ENCODE data around the gene IL24.

The IL24 gene

GRCh38 chr1:206930210-206930798 lies 33.1 kb downstream of the IL24 start:
- TF ChIP-seq EZH2 (IDR thresholded peaks at IDR 0.05): no peak
- no peak for TF ChIP-seq FOXP2 (optimal IDR thresholded peaks at IDR 0.05; ENCODE audit: control extremely low read depth, extremely low read length, insufficient read depth)
- no peak for TF ChIP-seq POLR2AphosphoS5 (IDR thresholded peaks at IDR 0.05; ENCODE audit: borderline replicate concordance, low read depth, low read length)
- Histone ChIP-seq H3K36me3 (ENCODE audit: insufficient read depth, low read length) (no peaks in the 10 kb centered on the region), H3K9ac (ENCODE audit: insufficient read length) (no peak overlapping the region), H3K4me3 (no peak overlapping the region), H3K9me3 (ENCODE audit: low read depth, low read length) (no peaks in the 10 kb centered on the region), H3K27ac (no peak overlapping the region)
- no peak for DNase-seq (ENCODE audit: low read depth, low spot score)

DNA sequence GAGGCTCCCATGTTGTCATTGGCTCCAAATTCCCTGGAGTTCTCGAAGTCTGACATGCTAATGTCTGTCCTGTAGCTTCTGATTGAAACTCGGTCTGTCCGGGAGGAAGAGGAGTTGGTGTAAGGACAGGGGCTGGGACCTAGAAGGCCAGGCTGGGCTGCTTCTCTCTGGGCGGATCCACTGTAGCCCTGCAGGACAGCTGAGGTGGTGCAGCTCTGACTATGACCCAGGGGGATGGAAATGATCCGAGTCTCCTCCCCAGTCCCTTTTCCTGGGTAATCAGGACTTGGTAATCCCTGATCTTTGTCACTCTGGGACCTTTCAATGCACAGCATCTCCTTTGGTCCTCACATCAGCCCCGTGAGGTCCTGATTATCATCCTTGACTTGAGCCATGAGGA lies 34.5 kb downstream of the IL24 start:
- no peaks in the 10 kb centered on the region for H3K9me3 ChIP-seq (ENCODE audit: low read depth, low read length)
- H3K9ac ChIP-seq (ENCODE audit: insufficient read length): no peak overlapping the region
- no peaks in the 10 kb centered on the region for H3K36me3 ChIP-seq (ENCODE audit: insufficient read depth, low read length)
- no peak overlapping the region for H3K27ac ChIP-seq
- no peak overlapping the region for H3K4me3 ChIP-seq
- DNase-seq (ENCODE audit: low read depth, low spot score): no peak
- TF ChIP-seq FOXP2 (optimal IDR thresholded peaks at IDR 0.05; ENCODE audit: control extremely low read depth, extremely low read length, insufficient read depth) (no peak), POLR2AphosphoS5 (IDR thresholded peaks at IDR 0.05; ENCODE audit: borderline replicate concordance, low read depth, low read length) (no peak), EZH2 (IDR thresholded peaks at IDR 0.05) (no peak)

- H3K36me3 ChIP-seq (ENCODE audit: insufficient read depth, low read length): no peaks in the 10 kb centered on the region
- no peak overlapping the region for H3K27ac ChIP-seq
- no peaks in the 10 kb centered on the region for H3K9me3 ChIP-seq (ENCODE audit: low read depth, low read length)
- TF ChIP-seq POLR2AphosphoS5 (IDR thresholded peaks at IDR 0.05; ENCODE audit: borderline replicate concordance, low read depth, low read length) (no peak), FOXP2 (optimal IDR thresholded peaks at IDR 0.05; ENCODE audit: control extremely low read depth, extremely low read length, insufficient read depth) (no peak), EZH2 (IDR thresholded peaks at IDR 0.05) (no peak)
- no peak overlapping the region for H3K9ac ChIP-seq (ENCODE audit: insufficient read length)
- H3K4me3 ChIP-seq: no peak overlapping the region
- no peak for DNase-seq (ENCODE audit: low read depth, low spot score)
These were observed 34.9 kb downstream of the IL24 start for GRCh38 chr1:206932177-206932576.

- no peak for TF ChIP-seq EZH2 (IDR thresholded peaks at IDR 0.05)
- TF ChIP-seq FOXP2 (optimal IDR thresholded peaks at IDR 0.05; ENCODE audit: control extremely low read depth, extremely low read length, insufficient read depth): no peak
- TF ChIP-seq POLR2AphosphoS5 (IDR thresholded peaks at IDR 0.05; ENCODE audit: borderline replicate concordance, low read depth, low read length): no peak
- Histone ChIP-seq H3K4me3 (no peak overlapping the region), H3K27ac (no peak overlapping the region), H3K36me3 (ENCODE audit: insufficient read depth, low read length) (no peaks in the 10 kb centered on the region), H3K9ac (ENCODE audit: insufficient read length) (no peak overlapping the region), H3K9me3 (ENCODE audit: low read depth, low read length) (no peaks in the 10 kb centered on the region)
- no peak for DNase-seq (ENCODE audit: low read depth, low spot score)
These were observed 36.2 kb downstream of the IL24 start for GRCh38 chr1:206933333-206933945.

DNA sequence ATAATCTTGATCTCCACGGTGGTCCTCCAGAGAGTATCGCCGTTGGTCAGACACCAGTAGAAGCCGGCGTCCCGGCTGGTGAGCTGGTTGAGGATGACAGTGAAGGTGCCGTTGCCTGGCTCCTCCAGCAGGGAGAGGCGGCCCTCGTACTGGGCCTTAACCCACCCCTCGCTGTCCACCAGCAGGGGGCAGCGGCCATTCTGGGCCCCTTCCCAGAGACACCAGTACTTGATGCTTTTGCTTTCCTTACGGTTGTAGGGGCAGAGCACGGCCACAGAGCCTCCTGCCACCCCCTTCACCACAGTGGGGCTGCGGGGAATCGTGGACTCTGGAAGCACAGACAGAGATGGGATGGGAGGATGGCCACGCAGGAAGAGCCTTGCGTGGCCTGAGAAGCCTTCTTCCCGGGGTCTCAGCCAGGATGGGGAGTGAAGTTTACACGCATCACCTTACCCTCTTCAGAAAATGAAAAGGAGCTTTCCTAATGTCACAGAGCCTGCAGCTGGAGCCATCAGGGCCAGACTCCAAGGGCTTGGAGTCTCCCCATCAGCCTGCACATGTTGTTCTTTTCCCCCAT lies 38.3 kb downstream of the IL24 start:
- H3K9ac ChIP-seq (ENCODE audit: insufficient read length): no peak overlapping the region
- no peaks in the 10 kb centered on the region for H3K36me3 ChIP-seq (ENCODE audit: insufficient read depth, low read length)
- no peaks in the 10 kb centered on the region for H3K9me3 ChIP-seq (ENCODE audit: low read depth, low read length)
- DNase-seq (ENCODE audit: low read depth, low spot score): no peak
- TF ChIP-seq EZH2 (IDR thresholded peaks at IDR 0.05) (no peak), FOXP2 (optimal IDR thresholded peaks at IDR 0.05; ENCODE audit: control extremely low read depth, extremely low read length, insufficient read depth) (no peak), POLR2AphosphoS5 (IDR thresholded peaks at IDR 0.05; ENCODE audit: borderline replicate concordance, low read depth, low read length) (no peak)
- H3K4me3 ChIP-seq: no peak overlapping the region
- H3K27ac ChIP-seq: no peak overlapping the region

DNA sequence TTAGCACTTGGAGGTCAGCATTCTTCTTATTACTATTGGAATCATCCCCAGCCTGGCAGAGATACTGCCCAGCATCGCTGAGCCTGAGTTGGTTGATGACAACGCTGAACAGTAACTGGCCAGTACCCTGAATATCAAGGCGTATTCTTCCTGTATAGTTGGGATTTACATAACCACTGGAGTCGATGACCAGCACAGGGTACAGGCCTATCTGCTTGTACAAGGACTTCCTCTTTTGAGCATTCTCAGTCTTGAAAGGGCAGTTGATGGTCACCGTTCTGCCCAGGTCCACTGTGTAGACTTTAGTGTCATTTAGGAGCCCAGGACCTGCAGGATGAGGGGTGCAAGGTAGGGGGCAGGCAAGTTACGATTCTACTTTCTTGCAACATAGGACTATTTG lies 40.2 kb downstream of the IL24 start:
- Histone ChIP-seq H3K36me3 (ENCODE audit: insufficient read depth, low read length) (no peaks in the 10 kb centered on the region), H3K27ac (no peak overlapping the region), H3K9me3 (ENCODE audit: low read depth, low read length) (no peaks in the 10 kb centered on the region), H3K4me3 (no peak overlapping the region), H3K9ac (ENCODE audit: insufficient read length) (no peak overlapping the region)
- TF ChIP-seq FOXP2 (optimal IDR thresholded peaks at IDR 0.05; ENCODE audit: control extremely low read depth, extremely low read length, insufficient read depth): no peak
- no peak for TF ChIP-seq POLR2AphosphoS5 (IDR thresholded peaks at IDR 0.05; ENCODE audit: borderline replicate concordance, low read depth, low read length)
- DNase-seq (ENCODE audit: low read depth, low spot score): no peak

DNA sequence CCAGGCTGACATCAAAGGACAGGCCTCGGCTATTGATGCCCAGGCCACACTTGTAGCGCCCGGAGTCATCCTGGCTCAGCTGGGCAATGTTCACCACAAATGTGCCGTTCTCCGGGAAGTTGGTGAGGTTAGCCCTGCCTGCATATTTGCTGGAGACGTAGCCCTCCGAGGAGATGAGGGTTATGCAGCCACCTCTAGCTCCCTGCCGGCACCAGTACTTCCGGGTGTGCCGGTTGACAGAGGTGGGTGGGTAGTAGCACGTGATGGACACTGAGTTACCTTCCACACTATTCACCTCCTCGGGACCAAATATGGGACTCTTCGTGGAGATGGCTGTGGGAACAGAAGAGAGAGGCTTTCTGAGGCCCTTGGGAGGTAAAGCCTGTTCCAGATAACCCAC lies 41.9 kb downstream of the IL24 start:
- no peak overlapping the region for H3K27ac ChIP-seq
- no peak overlapping the region for H3K4me3 ChIP-seq
- H3K9ac ChIP-seq (ENCODE audit: insufficient read length): no peak overlapping the region
- no peak for DNase-seq (ENCODE audit: low read depth, low spot score)
- H3K9me3 ChIP-seq (ENCODE audit: low read depth, low read length): no peaks in the 10 kb centered on the region
- TF ChIP-seq POLR2AphosphoS5 (IDR thresholded peaks at IDR 0.05; ENCODE audit: borderline replicate concordance, low read depth, low read length) (no peak), FOXP2 (optimal IDR thresholded peaks at IDR 0.05; ENCODE audit: control extremely low read depth, extremely low read length, insufficient read depth) (no peak), EZH2 (IDR thresholded peaks at IDR 0.05) (no peak)
- no peaks in the 10 kb centered on the region for H3K36me3 ChIP-seq (ENCODE audit: insufficient read depth, low read length)

DNA sequence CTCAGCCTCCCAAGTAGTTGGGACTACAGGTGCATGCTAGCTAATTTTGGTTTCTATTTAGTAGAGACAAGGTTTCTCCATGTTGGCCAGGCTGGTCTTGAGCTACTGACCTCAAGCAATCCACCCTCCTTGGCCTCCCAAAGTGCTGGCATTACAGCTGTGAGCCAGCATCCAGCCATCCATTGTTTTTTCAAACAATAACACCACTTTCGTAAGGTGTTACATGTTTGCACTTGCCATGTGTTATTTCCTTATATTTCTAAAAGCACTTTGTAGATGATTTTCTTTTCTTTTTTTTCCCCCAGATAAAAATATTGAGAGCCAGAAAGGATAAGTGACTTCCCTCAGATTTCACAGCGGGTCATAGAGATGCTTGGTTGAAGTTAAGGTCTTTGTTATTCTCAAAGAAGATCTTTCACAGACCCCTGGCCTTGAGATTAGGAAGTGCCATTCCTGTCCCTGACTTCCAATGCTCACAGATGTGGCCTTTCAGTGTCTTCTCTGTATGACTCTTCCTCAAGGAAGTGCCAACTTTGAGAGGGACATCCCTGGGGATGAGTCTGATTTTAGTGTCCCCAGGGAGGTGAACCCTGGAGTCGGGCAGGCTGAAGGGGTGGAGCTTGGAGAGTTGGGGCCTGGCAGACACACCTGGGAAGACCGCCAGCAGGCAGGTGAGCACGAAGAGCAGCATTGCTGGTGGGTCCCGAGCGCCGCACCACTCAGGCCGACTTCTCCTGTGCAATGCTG lies 42.8 kb downstream of the IL24 start:
- Histone ChIP-seq H3K27ac (no peak overlapping the region), H3K9ac (ENCODE audit: insufficient read length) (no peak overlapping the region), H3K9me3 (ENCODE audit: low read depth, low read length) (no peaks in the 10 kb centered on the region), H3K36me3 (ENCODE audit: insufficient read depth, low read length) (no peaks in the 10 kb centered on the region), H3K4me3 (no peak overlapping the region)
- DNase-seq (ENCODE audit: low read depth, low spot score): no peak
- TF ChIP-seq POLR2AphosphoS5 (IDR thresholded peaks at IDR 0.05; ENCODE audit: borderline replicate concordance, low read depth, low read length) (no peak), FOXP2 (optimal IDR thresholded peaks at IDR 0.05; ENCODE audit: control extremely low read depth, extremely low read length, insufficient read depth) (no peak), EZH2 (IDR thresholded peaks at IDR 0.05) (no peak)

Measured in SK-N-MC (cell line).